Progenitor cell of endocrine pancreas (in vitro differentiated cells): Measurements from ENCODE around the gene TLR6. TPM values are rescaled to one million over a fixed set of nuclear protein-coding genes. Genes with fewer than 3 reads are reported as not detected.
A peak's percentile ranks its signal among the peaks of the same experiment; 100 is the strongest.

Source experiments
- DNase-seq: peaks from one replicate; pipeline ENCODE4 v3.0.0; 2021; ENCODE audit warnings: low spot score; ENCODE audit not compliant: unreplicated experiment
- H3K27ac Mint-ChIP-seq: 2 replicates; pipeline ENCODE4 v1.8.0; 2021; ENCODE audit warnings: mild to moderate bottlenecking, moderate library complexity, mixed read lengths
- H3K27me3 Mint-ChIP-seq: 2 replicates; pipeline ENCODE4 v1.8.0; 2021; ENCODE audit warnings: mixed read lengths
- H3K36me3 Mint-ChIP-seq: 2 replicates; pipeline ENCODE4 v1.8.0; 2022; ENCODE audit warnings: mixed read lengths; ENCODE audit not compliant: insufficient read depth
- H3K4me1 Mint-ChIP-seq: 2 replicates; pipeline ENCODE4 v1.8.0; 2021; ENCODE audit warnings: low read depth, mixed read lengths
- H3K4me3 Mint-ChIP-seq: 2 replicates; pipeline ENCODE4 v1.8.0; 2021; ENCODE audit warnings: low read depth, mild to moderate bottlenecking, moderate library complexity, mixed read lengths
- H3K9me3 Mint-ChIP-seq: 2 replicates; pipeline ENCODE4 v1.8.0; 2021; ENCODE audit warnings: low read depth, mixed read lengths
- total RNA-seq: library from RNA; stranded (reverse); gene quantifications from 2 replicates; pipeline ENCODE4 v1.2.1, GENCODE V29; 2021
- TF ChIP-seq, protein P1 (sequence below): fragments of 200-600 bp; sonication (generic); IDR thresholded peaks from one replicate; pipeline ENCODE4 v1.5.0; 2021; ENCODE audit warnings: antibody characterized with exemption, mild to moderate bottlenecking; ENCODE audit not compliant: unreplicated experiment

The TLR6 gene
- total RNA-seq, 1 donor from 2014 or later = 1.1 TPM

DNA sequence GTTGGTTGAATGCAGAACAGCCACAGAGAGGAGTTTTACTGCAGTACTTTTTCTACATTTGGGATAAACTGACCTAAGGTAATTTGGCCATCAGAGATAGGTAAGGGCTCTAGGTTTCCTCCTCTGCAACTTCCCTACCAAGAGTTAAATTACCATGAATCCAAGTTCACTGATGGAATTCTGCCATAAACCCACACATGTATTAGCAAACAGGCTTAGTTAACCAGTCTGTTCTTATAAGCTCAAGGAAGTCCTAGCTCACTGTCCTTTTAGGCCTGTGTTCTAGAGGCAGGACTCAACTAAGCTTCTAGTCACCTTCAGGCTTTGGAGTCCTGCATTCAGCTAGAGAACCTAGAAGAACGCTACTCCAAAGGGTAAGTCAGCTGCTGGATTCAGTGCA lies 15.0 kb upstream of the TLR6 start:
- peaks cover 17% of the 10 kb centered on the region for H3K4me1 Mint-ChIP-seq
- DNase-seq = no peak
- TF ChIP-seq, protein P1, sequence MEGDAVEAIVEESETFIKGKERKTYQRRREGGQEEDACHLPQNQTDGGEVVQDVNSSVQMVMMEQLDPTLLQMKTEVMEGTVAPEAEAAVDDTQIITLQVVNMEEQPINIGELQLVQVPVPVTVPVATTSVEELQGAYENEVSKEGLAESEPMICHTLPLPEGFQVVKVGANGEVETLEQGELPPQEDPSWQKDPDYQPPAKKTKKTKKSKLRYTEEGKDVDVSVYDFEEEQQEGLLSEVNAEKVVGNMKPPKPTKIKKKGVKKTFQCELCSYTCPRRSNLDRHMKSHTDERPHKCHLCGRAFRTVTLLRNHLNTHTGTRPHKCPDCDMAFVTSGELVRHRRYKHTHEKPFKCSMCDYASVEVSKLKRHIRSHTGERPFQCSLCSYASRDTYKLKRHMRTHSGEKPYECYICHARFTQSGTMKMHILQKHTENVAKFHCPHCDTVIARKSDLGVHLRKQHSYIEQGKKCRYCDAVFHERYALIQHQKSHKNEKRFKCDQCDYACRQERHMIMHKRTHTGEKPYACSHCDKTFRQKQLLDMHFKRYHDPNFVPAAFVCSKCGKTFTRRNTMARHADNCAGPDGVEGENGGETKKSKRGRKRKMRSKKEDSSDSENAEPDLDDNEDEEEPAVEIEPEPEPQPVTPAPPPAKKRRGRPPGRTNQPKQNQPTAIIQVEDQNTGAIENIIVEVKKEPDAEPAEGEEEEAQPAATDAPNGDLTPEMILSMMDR = no peak
- peaks cover 12% of the 10 kb centered on the region for H3K9me3 Mint-ChIP-seq
- H3K36me3 Mint-ChIP-seq = peaks cover 15% of the 10 kb centered on the region
- H3K4me3 Mint-ChIP-seq = no peak overlapping the region
- H3K27ac Mint-ChIP-seq = no peak overlapping the region
- no peaks in the 10 kb centered on the region for H3K27me3 Mint-ChIP-seq

DNA sequence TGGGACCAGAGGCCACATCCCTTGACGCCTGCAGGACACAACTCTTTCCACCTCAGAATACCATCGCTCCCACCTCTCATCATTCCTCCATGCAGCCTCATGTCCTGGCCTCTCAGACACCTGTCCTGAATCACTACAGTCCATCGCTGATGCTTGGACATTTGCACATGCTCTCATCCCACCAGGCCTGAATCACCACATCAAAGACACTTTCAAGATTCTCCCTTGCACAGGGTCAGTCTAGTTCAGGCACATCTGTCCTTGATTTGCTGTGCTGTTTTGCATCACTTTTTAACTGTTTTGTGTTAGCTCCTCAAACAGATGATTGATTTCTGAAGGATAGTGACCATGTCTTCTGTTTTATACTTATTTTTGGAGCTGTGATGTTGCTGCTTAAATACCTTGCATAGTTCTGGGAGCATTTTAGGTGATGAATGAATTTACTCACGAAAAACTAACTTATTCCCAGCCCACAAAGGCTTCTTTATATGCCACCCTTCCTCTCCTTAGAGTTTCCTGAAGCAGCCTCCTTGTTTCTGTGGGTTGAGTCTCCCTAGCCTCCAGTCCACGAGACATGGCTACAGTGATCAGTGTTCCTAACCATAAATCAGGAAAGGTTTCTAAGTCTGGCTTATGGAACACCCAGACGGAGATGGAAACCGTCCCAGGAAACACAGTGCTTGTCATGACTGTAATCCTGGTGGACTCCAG lies 13.6 kb upstream of the TLR6 start:
- Mint-ChIP-seq H3K27ac (no peak overlapping the region), H3K4me1 (peaks cover 21% of the 10 kb centered on the region), H3K27me3 (no peaks in the 10 kb centered on the region), H3K4me3 (no peak overlapping the region), H3K36me3 (peaks cover 9% of the 10 kb centered on the region), H3K9me3 (peaks cover 5% of the 10 kb centered on the region)
- no peak for DNase-seq
- TF ChIP-seq, protein P1 = no peak

DNA sequence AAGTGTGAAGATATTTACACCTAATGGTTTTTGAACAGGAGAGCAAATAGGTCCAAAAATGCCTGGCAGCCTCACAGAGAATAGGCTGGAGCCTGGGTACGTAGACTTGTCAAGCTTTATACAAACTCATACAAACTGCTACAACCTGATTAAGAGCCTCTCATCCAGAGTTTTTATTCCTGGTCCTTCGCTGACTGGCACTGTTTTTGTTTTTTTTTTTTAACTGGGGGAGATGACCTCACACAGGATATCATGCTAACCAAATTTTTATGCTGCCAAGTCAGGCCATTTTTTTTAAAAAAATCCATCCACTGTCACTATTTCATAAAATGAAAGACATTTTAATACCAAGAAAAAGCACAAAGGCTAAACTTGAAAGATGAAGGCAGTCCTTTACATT lies 12.9 kb upstream of the TLR6 start:
- H3K4me3 Mint-ChIP-seq = no peak overlapping the region
- peaks cover 5% of the 10 kb centered on the region for H3K36me3 Mint-ChIP-seq

DNA sequence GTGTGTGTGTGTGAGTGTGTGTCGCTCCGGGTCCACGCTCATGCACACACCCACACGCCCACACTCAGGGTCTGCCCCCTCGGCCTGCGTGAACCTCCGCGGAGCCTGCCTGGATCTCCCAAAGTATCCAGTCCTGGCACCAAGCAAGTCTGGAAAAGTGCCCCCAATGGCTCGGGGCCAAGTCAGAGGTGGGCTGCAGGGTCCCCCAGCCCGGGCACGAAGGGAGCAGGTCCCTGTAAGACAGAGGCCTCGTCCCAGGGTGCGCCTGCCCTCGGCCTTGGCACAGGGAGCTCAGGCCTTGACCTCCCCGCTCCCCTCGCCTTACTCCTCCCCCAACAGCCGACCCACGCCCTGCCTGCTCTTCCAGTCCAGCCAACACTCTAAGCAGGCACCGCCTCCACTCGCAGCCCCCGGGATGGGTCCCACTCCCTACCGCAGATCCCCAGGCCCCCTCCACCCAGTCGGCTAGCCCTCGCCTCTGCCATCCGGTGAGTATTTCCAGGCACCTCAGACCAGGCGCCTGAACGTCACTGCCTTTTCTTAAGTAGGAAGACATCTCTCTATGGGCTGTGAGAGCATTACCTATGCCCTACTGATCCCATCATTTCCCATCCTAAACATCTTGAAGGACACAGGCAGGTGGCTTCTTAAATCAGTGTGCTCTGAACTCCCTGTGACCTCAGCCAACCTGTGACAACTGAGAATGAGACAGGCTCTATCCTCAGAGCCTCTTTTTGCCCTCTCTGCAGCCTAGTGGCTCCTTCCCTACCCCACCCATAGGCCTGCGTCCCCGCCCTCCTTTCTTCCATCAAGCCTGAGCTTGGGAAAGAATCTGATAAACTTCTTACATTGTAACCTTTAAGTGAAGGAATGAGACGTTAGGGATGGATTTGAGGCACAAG lies 11.7 kb upstream of the TLR6 start:
- TF ChIP-seq, protein P1 = no peak
- Mint-ChIP-seq H3K4me3 (peak overlapping the region; percentile 81), H3K9me3 (no peaks in the 10 kb centered on the region), H3K27me3 (peaks cover 5% of the 10 kb centered on the region), H3K36me3 (peaks cover 1% of the 10 kb centered on the region), H3K27ac (peak overlapping the region; percentile 87), H3K4me1 (peaks cover 20% of the 10 kb centered on the region)
- DNase-seq = peak; percentile 9

More for the DNA sequence above, 12.9 kb upstream of the TLR6 start:
- Mint-ChIP-seq H3K27me3 (no peaks in the 10 kb centered on the region), H3K4me1 (peaks cover 22% of the 10 kb centered on the region), H3K9me3 (no peaks in the 10 kb centered on the region), H3K27ac (no peak overlapping the region)
- no peak for DNase-seq
- TF ChIP-seq, protein P1 = no peak

DNA sequence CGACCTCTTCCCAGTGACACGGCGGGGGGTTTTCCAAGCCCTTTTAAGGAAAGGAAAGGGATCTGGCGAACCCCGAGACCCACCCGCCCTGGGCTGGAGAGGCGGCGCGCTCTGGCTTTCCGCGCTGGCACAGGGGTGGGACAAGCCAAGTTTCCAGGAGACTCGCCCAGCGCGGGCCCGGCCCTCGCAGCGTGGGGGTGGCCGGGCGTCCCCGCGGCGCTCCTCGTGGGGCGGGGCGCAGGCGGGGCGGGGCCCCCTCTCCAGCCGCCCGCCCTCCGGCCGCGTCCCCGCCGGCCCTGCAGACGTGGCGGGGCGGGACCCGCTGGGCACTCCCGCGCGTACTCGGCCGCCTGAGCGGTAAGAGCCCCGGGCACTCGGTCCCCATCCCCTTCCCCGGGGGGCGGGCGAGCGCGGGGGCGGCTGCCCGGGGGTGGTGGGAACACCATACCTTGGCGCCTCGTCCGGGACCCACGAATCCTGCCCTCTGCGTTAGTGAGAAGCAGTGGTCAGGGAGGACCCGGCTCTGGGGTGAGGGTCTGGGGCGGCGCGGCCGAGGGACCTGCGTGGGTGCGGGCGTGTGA lies 11.0 kb upstream of the TLR6 start, which contains the start of gene FAM114A1:
TSS of gene FAM114A1 (plus strand) at position 329 of the 581 bp plus-strand sequence. CDS start 10,273 bp downstream, outside the sequence.
- Mint-ChIP-seq H3K9me3 (no peaks in the 10 kb centered on the region), H3K27me3 (peaks cover 10% of the 10 kb centered on the region), H3K4me3 (peak within 1 kb of the TSS; percentile 81), H3K27ac (peak within 1 kb of the TSS; percentile 87), H3K4me1 (peaks cover 17% of the 10 kb centered on the region), H3K36me3 (peaks cover 1% of the 10 kb centered on the region)
- TF ChIP-seq, protein P1 = no peak
- DNase-seq = peak; percentile 51
